ENCODE measurements around the gene TXN. TPM values are rescaled to one million over a fixed set of nuclear protein-coding genes. Genes with fewer than 3 reads are reported as not detected.

Gene TXN
- total and polyA plus RNA-seq, 2 of the 8 experiments (the other 6 are each of a cell fraction or from before 2014, with no cell fraction given) = 297 to 419 TPM

DNA sequence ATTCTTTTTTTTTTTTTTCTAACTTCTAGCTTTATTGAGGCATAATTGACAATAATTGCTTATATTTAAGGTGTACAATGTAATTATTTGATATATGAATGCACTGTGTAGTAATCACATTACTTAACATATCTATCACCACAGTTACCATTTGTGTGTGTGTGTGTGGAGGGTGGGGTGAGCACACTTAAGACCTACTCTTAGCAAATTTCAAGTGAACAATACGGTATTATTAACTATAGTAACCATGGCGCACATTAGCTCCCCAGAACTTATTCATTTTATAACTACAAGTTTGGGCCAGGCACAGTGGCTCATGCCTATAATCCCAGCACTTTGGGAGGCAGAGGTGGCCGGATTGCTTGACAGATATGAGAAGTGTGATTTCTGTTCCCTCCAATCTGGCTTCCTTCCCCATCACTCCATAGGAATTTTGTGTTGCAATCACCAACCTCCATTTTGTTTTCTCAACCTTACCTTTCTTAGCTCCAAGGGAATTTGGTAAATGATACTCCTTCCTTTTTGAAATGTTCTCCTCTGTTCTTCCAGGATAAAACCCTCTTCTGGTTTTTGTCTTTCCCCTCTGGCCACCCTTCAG is 14.9 kb downstream of the TXN start:
- CTCF ChIA-PET (ENCODE audit: partially characterized antibody) = no interaction called here
- WGBS, 2 experiments (ENCODE audit: extremely low coverage in 1 of 2, insufficient coverage in 1 of 2, insufficient read length in 1 of 2, insufficient replicate concordance in 2 of 2, low coverage in 1 of 2, low lambda C conversion rate in 2 of 2, missing lambda C conversion rate in 1 of 2) = 100% methylated on average over 3 of the region's 3 CpGs; no CpG with 5 or more reads in 1 of the 2 experiments

More for the DNA sequence above, 14.9 kb downstream of the TXN start:
- no peak overlapping the region for H3K9ac ChIP-seq (replicated peaks in 1 of 4; ENCODE audit: extremely low read depth in 1 of 4, low read depth in 3 of 4, low read length in 3 of 4)
- POLR2A ChIA-PET (ENCODE audit: partially characterized antibody) = interaction anchor here (2.3 to 2.8 kb wide), 2 partner anchors 11 to 16 kb away, joined by 7 to 19 read pairs; partner anchors contain the start of gene TXN
- H2BK120ac ChIP-seq (replicated peaks; ENCODE audit: low read depth, low read length) = no peak overlapping the region
- no peak overlapping the region for H2BK15ac ChIP-seq (ENCODE audit: low read length)
- H3K23me2 ChIP-seq (ENCODE audit: low read depth, low read length) = no peaks in the 10 kb centered on the region
- H4K8ac ChIP-seq (ENCODE audit: extremely low read depth, insufficient read depth, low read length) = no peak overlapping the region
- H4K5ac ChIP-seq (ENCODE audit: insufficient read length, low read depth, low read length) = no peak overlapping the region
- no peak overlapping the region for H3K4me2 ChIP-seq (ENCODE audit: insufficient read depth in 1 of 2, low read depth in 2 of 2, low read length in 2 of 2)
- H2BK5ac ChIP-seq (ENCODE audit: low read depth, low read length) = no peak overlapping the region
- H2BK12ac ChIP-seq (ENCODE audit: low read depth, low read length) = no peak overlapping the region
- H3K36me3 ChIP-seq (ENCODE audit: control insufficient read depth in 2 of 4, insufficient read depth in 4 of 4, low read length in 3 of 4) = peaks cover 2 to 25% (median 10%) of the 10 kb centered on the region in 4 experiments; a peak in 6 of 8 replicates
- peaks cover 0 to 3% of the 10 kb centered on the region in 2 experiments; a peak in 1 of 4 replicates for H3K79me2 ChIP-seq (ENCODE audit: control insufficient read depth in 1 of 2, insufficient read depth in 2 of 2, low read length in 2 of 2)
- H3K23ac ChIP-seq (ENCODE audit: insufficient read length) = no peak overlapping the region
- no peak overlapping the region for H4K91ac ChIP-seq (replicated peaks; ENCODE audit: insufficient read length, low read length)
- H2BK20ac ChIP-seq (ENCODE audit: low read length) = no peak overlapping the region
- H3K27ac ChIP-seq (ENCODE audit: low read depth, low read length) = no peak overlapping the region
- H3K56ac ChIP-seq (replicated peaks; ENCODE audit: insufficient read length, low read depth, low read length) = no peak overlapping the region
- DNase-seq (ENCODE audit: low read depth in 1 of 2, low spot score in 2 of 2) = no peak
- H3K79me1 ChIP-seq (ENCODE audit: low read depth, low read length) = no peaks in the 10 kb centered on the region; the same call in 1 of the 2 replicates
- no peaks in the 10 kb centered on the region for H3K27me3 ChIP-seq (replicated peaks in 1 of 4; ENCODE audit: control insufficient read depth in 3 of 4, extremely low read depth in 1 of 4, insufficient read depth in 3 of 4, low read length in 3 of 4)
- no peaks in the 10 kb centered on the region for H3K4me1 ChIP-seq (replicated peaks in 1 of 4; ENCODE audit: control insufficient read depth in 3 of 4, insufficient read depth in 4 of 4, low read length in 3 of 4)
- no peak overlapping the region for H2AFZ ChIP-seq (ENCODE audit: low read length)
- H3K4ac ChIP-seq (replicated peaks; ENCODE audit: insufficient read length, low read depth, low read length) = no peak overlapping the region
- H3K18ac ChIP-seq (ENCODE audit: extremely low read depth, low read length) = no peak overlapping the region
- peaks cover 1 to 4% of the 10 kb centered on the region in 2 experiments for H4K20me1 ChIP-seq (replicated peaks in 1 of 2; ENCODE audit: control insufficient read depth in 1 of 2, insufficient read depth in 2 of 2, low read length in 2 of 2)
- no peak overlapping the region for H3K14ac ChIP-seq (ENCODE audit: insufficient read length)
- H2AK5ac ChIP-seq (ENCODE audit: low read depth, low read length) = no peak overlapping the region
- no peak for TF ChIP-seq ZNF274 (IDR thresholded peaks at IDR 0.05; ENCODE audit: borderline replicate concordance, extremely low read depth, low read length)
- peak; percentile 51 for TF ChIP-seq CEBPB (IDR thresholded peaks at IDR 0.05; ENCODE audit: low read depth, low read length)
- no peak overlapping the region for H3K4me3 ChIP-seq (ENCODE audit: extremely low read depth in 1 of 4, insufficient read depth in 2 of 4, low read depth in 3 of 4, low read length in 4 of 4)
- FAIRE-seq = no peak
- H3K9me3 ChIP-seq (ENCODE audit: insufficient read depth in 2 of 2, low read depth in 1 of 2, low read length in 1 of 2) = no peaks in the 10 kb centered on the region; a peak in 1 of 4 replicates

Data from H1 (cell line).